CD4-positive, alpha-beta T cell treated with Interleukin-6 at 100 ng/mL for 8 hours (primary cell): ENCODE measurements around the gene ERCC2.

Experiments used
- DNase-seq: peaks from one replicate; pipeline ENCODE4 v3.0.0-alpha.2; 2020; ENCODE audit warnings: mixed read lengths, low spot score

The ERCC2 gene

DNA sequence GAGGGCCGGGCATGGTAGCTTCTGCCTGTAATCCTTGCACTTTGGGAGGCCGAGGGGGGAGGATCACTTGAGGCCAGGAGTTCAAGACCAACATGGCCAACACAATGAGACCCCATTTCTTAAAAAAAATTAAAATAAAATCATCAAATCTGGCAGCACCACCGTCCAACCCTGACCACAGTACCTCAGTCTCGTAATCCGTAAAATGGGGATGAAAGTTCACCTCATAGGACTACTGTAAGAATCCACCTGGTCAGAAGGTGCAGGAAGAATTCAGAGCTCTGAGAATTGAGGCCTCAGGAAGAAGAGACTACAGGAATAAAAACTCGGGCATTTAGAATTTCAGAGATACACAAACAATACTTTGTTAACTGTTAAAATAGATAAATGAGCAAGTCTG is 31.4 kb upstream of the ERCC2 start:
- DNase-seq: no peak

DNA sequence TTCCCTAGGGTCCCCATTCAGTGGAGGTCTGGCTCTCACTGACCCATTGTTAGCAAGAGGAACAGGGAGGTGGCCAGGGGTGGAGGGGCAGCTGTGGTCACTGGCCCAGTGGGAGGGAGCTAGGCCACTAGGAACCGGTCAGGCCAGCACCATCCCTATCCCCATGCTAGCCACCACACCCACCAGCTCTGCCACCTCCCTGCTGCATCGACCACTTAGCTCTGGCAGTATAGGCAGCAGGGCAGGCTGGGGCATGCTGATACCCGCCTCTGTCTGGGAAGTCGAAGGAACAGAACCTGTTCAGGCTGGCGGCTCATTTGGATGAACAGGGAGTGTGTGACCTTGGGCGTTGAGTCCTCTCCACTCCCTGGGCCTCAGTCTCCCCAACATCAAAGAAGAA is 29.8 kb upstream of the ERCC2 start:
- DNase-seq: no peak

DNA sequence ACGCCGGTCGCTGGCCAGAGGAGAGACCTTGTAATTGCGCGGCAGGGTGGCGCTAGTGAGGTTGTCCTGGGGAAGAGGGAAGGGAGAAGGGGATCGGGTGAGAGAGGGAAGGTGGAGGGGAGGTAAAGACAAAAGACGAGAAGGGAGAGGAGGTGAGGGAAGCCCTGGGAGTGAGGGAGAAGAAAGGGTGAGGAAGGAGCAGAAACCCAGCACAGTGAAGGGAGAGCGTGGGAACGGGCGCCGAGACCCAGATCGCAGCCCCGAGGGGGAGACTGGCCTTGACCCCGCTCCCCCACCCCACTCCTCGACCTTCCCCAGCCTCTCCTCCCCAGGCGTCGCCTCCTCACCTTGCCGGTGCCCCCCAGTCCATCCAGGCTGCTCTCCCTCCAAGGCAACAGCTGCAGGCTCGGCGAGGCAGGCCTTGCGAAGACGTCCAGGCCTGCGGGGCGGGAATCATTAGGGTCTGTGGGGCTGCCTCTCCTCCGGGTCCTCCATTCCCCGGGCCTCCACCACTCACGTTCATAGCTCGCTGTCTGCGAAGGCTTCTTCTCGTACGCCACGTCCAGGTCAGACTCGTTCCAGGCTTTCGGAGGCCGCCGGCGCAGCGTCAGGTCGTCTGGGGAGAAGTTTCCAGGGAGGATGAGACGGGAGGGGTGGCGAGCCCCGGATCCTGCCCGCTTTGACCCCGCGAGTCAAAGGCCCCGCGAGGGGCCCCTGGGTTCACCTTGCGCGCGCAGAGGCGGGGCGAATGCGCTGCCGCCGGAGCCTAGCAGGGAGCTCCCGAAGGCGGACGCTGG is 25.6 kb upstream of the ERCC2 start:
- DNase-seq: no peak

DNA sequence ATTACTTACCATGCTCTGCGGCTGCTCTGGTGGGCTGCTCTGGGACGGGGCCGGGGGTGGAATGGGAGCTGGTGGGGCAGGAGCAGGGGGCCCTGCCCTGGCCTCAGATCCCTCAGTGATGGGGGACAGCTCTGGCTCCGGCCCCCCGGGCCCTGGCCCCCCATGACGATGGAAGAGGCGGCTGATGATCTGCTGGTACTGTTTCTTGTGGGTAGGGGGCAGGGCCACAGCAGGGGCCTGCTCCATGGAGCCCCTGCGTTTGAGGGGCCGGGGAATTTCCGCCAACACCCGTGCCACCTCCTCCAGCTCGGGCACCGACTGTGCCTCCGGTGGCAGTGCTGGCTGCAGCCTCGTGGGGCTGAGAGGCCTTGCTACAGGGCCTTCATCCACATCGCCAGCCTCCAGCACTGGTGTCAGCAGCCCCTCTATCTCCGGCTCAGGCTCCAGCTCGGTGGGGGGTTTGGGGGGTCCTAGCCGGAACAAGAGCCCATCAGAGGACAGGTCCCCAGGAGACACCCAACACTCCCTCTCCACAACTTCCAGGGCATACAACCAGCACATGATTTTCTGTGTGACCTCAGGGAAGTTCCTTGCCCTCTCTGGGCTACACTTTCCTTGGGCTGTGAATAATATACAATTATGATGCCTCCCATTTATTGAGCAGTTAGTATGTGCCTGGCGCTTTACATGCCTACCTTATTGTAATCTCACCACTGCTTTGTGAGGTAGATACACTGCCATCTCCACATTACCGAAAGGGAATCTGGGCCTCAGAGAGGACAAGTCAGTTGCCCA is 21.7 kb upstream of the ERCC2 start:
- no peak for DNase-seq

DNA sequence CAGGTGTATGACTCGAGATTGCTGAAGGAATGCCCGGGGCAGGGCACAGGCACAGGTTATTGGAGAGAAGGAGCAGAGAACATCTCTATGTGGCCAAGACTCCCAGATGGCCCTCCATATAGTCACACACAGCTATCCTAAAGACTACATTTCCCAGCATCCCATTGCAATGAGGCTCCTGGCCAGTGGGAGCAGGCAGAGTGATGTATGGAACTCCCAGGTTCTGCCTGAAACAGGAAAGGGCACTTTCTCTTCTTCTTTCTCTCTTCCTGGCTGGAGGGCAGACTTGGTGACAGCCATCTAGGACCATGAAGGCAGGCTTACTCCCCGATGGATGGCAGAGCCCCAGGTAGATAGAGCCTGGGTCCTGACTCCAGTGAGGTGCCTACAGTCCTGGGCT is 21.0 kb upstream of the ERCC2 start:
- no peak for DNase-seq

DNA sequence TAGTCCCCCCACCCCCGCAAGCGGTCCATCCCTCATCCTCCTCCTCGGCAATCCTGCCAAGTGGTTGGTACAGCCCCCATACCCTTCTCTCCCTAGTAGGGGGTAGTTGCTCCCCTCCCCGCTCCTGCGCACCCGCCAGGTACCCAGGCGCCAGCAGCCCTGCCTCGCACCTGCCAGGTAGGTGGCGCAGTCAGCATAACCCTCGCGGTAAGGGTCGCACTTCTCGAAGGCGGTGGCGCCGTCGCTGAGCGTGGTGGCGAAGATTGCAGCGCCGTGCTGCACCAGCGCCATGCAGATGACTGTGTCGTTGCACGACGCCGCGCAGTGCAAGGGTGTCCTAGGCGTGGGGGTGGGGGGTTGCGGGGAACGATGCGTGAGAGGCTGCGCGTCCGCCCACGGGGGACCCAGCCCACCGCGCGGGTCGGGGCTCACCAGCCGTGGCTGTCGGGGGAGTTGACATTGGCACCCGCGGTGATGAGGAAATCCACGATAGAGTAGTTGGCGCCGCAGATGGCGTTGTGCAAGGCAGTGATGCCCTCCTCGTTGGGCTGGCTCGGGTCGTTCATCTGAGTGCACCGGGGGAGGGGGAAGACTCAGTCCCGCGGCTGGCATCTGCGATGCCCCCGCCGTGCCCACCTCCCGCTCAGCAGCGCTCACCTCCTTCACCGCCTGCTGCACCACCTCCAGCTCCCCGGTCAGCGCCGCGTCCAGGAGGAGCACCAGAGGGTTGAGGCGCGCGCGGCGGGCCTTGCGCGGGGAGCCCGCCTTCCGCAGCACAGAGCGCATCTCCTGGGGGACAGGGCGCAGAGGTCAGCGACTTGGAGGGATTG is 15.2 kb upstream of the ERCC2 start:
- no peak for DNase-seq

DNA sequence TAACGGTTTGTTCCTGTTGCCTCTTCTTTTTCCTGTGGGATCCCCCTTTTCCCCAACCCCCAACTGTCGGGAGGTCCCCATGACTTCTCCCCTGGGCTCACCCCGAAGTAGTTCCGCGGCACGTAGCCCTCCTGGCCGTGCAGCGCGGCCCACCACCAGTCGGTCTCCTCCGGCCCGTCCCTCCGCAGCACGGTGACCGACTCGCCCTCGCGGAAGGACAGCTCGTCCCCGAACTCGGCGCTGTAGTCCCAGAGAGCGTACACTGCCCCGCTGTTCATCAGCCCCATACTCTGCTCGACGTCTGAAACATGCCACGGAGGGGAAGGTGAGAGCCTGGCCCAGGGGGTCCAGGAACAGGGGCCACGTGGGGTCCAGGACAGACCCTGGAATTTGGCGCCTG is 12.1 kb upstream of the ERCC2 start:
- no peak for DNase-seq

DNA sequence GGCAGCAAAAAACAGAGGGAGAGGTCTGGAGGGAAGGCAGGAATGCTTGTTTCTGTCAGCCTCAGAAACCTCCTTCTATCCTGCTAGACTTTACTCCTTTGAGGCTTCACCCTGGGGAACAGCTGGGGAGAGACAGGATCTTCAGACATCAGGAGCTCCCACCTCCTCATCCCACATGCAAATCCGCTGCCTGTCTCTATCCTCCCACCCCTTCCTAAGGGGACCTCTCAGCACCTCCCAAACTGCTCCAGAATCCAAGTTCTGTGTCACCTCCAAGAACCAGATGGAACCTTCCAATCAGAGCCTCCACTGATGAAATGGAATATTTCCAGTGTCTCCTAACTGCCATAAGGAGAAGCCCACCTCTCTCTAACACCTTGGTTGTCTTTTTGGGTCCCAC is 9.7 kb upstream of the ERCC2 start:
- DNase-seq: no peak

DNA sequence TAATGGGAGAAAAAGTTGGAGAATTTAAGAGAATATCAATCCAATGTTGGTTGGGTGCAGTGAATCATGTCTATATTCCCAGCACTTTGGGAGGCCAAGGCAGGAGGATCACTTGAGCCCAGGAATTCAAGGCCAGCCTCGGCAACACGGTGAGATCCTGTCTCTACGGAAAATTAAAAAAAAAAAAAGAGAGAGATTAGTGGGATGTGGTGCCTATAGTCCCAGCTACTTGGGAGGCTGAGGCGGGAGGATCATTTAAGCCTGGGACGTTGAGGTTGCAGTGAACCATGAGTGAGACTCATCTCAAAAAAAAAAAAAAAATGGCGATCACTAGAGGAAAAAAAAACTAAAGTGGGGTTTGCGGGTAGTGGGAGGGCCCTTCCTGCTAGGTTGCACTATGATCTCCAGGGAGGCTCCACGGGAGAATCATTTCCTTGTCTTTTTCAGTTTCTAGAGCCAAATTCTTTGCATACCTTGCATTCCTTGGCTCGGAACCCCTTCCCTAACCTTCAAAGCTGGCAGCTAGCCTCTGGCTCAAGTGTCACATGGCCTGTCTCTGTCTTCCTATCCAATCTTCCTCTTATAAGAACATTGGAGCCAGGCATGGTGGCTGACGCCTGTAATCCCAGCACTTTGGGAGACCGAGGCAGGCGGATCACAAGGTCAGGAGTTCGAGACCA is 5.8 kb upstream of the ERCC2 start:
- no peak for DNase-seq

DNA sequence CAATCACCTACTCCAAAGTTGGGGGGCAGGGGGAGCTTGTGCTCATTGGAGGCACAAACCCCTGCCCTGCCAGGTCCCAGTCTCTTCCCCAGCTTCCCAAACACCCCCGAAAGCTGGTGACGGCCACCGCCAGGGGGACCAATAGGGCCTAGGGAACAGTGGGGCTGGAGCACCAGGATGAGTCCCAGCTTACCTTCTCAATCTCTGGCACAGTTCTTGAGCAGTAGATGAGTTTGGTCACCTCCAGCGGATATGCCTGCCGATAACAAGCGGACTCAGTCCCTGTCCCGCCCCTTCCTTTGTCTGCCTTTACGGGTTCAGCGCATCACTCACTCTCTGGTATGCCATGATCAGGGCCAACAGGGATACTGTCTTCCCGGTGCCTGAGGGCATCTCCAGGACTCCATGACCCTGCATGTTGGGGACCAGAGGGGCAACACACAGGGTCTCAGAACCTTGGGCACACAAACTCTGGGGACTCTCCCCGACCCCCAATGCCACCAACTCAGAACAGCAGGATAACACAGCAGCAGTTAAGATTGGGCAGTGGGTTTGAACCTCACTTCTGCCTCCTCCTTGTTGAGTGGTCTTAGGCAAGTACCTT is 1.5 kb downstream of the ERCC2 start:
- no peak for DNase-seq

DNA sequence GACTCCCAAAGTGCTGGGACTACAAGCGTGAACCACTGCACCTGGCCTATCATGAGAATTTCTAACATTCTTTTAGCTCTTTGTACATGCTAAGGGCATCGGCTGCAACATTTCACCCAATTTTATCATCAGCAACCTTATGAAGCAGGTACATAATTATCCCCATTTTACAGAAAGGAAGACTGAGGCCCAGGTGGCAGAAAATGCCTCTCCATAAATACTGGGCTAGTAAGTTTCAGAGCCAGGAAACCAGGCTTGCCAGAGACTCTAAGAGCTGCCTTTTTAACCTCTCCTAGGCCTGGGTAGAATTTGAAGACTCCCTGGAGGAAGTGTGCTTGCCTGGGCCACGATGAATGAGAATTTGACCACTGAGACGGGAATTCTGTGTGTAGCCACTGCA is 2.2 kb downstream of the ERCC2 start:
- DNase-seq: no peak

DNA sequence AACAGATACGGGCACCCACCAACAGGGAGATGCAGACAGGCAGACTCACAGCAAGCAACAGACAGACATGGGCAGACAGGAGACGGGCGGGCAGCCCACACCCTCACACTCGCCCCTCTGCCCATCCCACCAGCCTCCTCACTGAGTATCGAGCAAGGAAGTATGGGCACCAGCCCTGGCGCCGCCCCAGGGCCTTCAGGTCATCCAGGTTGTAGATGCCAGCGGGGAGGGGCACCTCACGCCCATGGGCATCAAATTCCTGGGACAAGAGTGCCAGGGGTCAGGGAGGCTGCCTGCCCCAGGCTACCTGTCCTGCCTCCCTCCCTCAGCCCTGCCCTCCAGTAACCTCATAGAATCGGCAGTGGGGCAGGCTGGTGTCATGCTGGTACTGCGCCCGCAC is 5.7 kb downstream of the ERCC2 start:
- no peak for DNase-seq

DNA sequence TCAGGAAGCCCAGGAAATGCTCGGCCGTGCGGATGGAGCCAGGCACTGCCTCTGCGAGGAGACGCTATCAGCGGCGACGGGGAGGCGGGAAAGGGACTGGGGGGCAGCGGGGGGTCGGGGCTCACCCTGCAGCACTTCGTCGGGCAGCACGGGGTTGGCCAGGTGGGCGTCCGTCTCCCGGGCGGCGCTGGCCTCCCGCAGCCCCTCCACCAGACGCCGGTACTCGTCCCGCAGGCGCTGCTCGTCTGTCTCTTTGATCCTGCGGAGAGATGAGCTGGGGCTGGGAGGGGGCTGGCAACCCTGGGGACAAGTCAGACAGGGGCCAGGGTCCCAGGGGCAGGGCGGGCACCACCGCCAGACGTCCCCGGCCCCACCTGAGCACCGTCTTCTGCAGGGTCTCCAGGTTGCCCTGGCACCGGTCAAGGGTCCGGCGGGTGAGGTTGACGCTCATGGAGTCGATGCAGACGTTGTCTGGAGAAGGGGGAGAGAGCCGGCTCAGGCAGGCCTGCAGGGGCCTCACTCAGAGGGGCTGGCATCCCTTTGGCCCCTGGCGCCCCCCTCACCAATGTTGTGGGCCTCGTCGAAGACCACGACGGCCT is 6.4 kb downstream of the ERCC2 start:
- DNase-seq: no peak

DNA sequence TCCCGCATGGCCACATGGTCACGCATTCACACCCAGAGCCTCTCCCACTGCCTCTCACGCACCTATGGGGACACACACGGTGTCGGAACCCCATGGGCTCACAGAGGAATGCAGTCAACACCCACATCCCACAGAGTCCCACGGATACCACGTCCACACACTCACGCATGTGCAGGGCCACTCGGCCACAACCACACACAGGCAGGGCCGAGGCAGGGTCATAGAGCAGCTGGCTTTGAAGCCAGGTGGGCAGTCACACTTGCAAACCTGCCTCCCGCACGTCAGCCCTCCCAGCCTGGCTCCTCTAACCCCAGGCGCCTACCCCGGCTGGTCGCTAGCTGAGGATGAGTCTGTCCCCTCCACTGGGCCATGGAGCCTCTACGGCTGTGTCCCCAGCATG is 8.1 kb downstream of the ERCC2 start:
- no peak for DNase-seq

DNA sequence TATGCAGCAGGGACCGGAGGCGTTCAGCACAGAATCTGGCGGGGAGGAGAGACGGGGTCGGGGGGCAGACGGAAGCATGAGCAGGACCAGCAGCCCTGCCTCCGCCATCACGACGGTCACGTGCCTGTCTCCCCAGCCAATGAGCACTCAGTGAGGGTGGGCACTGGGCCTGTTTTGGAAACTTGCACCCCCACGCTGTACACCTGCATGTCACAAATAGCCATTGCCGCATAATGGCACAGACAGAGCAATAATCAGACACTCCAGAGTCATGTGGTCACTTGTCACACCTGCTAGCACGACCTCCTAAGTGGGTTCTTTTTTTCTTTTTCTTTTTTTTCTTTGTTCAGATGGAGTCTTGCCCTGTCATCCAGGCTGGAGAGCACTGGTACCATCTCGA is 8.8 kb downstream of the ERCC2 start:
- no peak for DNase-seq

DNA sequence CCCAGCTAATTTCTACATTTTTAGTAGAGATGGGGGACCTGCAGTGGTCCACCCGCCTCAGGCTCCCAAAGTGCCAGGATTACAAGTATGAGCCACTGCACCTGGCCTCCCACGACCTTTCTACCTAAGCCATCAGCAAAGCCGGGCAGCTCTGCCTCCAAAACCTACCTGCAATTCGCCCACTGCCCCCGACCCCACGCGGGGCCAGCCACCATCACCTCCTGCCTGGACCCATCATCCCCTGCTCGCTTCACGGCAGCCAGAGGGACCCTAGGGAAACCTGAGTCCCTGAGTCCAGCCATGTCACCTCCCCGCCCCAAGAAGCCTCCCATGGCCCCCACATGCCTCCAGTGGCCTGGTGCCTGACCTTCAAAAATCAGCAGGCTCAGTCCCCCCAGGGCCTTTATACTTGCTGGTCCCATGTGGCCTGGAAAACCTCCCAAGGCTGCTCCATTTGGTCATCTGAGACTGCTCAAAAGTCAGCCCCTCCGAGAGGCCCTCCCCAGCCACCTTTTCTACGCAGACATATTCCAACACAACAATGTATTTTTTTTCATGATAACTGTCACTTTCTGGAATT is 12.1 kb downstream of the ERCC2 start:
- no peak for DNase-seq

DNA sequence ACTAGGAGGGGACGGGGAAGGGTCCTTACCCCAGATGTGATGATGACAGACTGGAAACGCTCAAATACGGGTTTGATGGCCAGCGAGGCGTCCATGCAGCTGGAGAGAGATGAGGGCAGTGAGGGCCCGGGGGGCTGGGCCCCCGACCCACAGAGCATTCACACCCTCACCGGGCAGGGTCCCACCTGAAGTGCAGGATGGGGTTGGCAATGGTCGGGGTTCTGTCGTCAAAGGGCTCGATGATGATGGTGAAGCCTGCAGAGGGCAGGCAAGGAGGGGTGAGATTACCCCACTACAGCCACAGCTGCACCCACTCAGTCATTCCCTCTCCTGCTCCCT is 13.0 kb downstream of the ERCC2 start:
- no peak for DNase-seq

DNA sequence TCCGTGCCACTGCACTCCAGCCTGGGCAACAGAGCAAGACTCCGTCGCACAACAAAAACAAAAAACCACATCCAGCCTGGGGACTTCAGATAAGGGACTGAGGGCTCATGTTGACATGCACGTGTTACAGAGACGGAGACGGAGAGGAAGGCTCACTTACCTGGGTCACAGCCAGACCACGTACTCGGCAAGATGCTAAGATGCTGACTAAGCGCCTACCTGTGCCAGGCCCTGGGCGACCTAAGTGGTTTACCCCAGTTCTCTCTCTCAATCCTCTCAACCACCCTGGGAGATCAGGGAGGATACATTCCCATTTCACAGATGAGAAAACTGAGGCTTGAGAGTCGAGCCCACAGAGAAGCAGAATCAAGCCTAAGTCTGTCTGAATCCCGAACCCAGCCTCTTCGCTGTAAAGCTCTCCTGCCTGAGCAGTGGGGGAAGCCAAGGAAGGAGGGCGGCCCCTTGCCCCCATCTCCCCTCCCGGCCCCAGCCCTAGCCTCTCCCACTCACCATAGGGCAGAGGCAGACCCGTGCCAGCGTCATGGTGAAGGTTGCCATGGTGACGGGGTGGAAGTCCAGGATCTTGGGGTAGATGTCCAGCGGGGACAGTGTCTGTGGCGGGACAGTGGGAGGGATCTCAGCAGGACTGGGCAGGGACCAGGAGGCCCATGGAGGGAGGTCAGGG is 13.5 kb downstream of the ERCC2 start:
- DNase-seq: no peak

DNA sequence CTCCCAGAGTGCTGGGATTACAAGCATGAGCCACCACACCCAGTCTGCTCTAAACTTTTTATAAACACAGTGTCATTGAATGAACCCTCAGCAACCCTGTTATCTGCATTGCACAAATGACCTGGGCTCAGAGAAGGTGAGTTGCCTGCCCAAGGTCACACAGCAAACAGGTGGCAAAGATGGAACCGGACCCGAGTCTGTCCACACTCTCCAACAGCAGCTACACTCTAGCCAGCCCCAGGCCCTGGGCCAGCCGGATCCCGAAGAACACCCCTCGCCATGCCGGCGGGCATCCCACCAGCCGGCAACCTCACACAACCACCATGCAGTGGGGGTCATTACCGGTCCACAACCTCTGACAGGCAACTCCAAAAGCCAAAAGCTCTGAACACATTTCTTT is 14.5 kb downstream of the ERCC2 start:
- no peak for DNase-seq

DNA sequence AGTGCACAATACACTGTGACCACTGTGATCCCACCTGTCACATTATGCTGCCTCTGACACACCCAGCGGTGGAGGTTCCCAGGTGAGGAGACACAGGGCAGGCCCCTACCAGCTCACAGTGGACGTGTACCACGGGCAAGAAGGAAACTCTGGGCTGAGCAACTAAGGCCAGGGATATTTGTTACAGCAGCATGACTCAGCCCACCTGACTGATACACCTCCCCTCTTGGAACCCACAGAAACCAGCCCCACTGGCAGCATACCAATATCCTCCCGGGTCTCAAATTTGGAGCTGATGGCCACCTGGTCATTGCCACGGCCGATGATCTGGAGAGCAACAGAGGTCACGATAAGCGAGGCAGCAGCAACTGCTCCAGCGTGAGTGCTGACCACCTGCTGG is 15.0 kb downstream of the ERCC2 start:
- no peak for DNase-seq
